ENCODE measurements around the gene TAF5L. TPM values are rescaled to one million over a fixed set of nuclear protein-coding genes. Genes with fewer than 3 reads are reported as not detected.
"Not testable (repeated sequence)": the region's sequence is repeated elsewhere in the genome, so short reads cannot be mapped to it uniquely, and the experiment has no call there.

Gene TAF5L
- total RNA-seq, 1 experiment from 2014 or later: 36.3 TPM

- H3K27ac Mint-ChIP-seq (ENCODE audit: unreplicated experiment): peak overlapping the region; percentile 58
- CTCF ChIA-PET: interaction anchor here (1.0 to 1.2 kb wide), 2 partner anchors 66 to 67 kb away, joined by 3 to 7 read pairs; partner anchors contain the start of gene ABCB10
- peak overlapping the region; percentile 82 for H3K4me3 Mint-ChIP-seq (ENCODE audit: low read depth, unreplicated experiment)
- peak; percentile 73 for DNase-seq
- H3K36me3 Mint-ChIP-seq (ENCODE audit: insufficient read depth, unreplicated experiment): peaks cover 45% of the 10 kb centered on the region
- TF ChIP-seq, protein P1, sequence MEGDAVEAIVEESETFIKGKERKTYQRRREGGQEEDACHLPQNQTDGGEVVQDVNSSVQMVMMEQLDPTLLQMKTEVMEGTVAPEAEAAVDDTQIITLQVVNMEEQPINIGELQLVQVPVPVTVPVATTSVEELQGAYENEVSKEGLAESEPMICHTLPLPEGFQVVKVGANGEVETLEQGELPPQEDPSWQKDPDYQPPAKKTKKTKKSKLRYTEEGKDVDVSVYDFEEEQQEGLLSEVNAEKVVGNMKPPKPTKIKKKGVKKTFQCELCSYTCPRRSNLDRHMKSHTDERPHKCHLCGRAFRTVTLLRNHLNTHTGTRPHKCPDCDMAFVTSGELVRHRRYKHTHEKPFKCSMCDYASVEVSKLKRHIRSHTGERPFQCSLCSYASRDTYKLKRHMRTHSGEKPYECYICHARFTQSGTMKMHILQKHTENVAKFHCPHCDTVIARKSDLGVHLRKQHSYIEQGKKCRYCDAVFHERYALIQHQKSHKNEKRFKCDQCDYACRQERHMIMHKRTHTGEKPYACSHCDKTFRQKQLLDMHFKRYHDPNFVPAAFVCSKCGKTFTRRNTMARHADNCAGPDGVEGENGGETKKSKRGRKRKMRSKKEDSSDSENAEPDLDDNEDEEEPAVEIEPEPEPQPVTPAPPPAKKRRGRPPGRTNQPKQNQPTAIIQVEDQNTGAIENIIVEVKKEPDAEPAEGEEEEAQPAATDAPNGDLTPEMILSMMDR (IDR thresholded peaks at IDR 0.05; ENCODE audit: unreplicated experiment): no peak
- no peaks in the 10 kb centered on the region for H3K27me3 Mint-ChIP-seq (ENCODE audit: unreplicated experiment)
- H3K4me1 Mint-ChIP-seq (ENCODE audit: low read depth, unreplicated experiment): peaks cover 43% of the 10 kb centered on the region
- H3K9me3 Mint-ChIP-seq (ENCODE audit: low read depth, unreplicated experiment): no peaks in the 10 kb centered on the region
- no TSS peak for BruUV-seq (replicated peaks)
- intact Hi-C loops (cut with micrococcal nuclease; ENCODE audit: unreplicated experiment): loop anchor here (5.0 kb wide), 1 partner anchor 68 kb away; the partner anchor contains the start of gene ABCB10
These were observed 629 bp downstream of the TAF5L start for GRCh38 chr1:229625071-229625914.

- H3K36me3 Mint-ChIP-seq (ENCODE audit: insufficient read depth, unreplicated experiment): peaks cover 45% of the 10 kb centered on the region
- DNase-seq: no peak
- H3K27ac Mint-ChIP-seq (ENCODE audit: unreplicated experiment): peak overlapping the region; percentile 58
- intact Hi-C loops (cut with micrococcal nuclease; ENCODE audit: unreplicated experiment): loop anchor here (5.0 kb wide), 1 partner anchor 67 kb away; the partner anchor contains the start of gene ABCB10
- BruUV-seq (replicated peaks): no TSS peak
- TF ChIP-seq, protein P1 (IDR thresholded peaks at IDR 0.05; ENCODE audit: unreplicated experiment): no peak
- CTCF ChIA-PET: interaction anchor here (1.0 kb wide), 1 partner anchor 66 kb away, joined by 7 read pairs; the partner anchor contains the start of gene ABCB10
- peaks cover 50% of the 10 kb centered on the region for H3K4me1 Mint-ChIP-seq (ENCODE audit: low read depth, unreplicated experiment)
- H3K27me3 Mint-ChIP-seq (ENCODE audit: unreplicated experiment): no peaks in the 10 kb centered on the region
- peak overlapping the region; percentile 82 for H3K4me3 Mint-ChIP-seq (ENCODE audit: low read depth, unreplicated experiment)
- H3K9me3 Mint-ChIP-seq (ENCODE audit: low read depth, unreplicated experiment): no peaks in the 10 kb centered on the region
These were observed 1.3 kb downstream of the TAF5L start for GRCh38 chr1:229624521-229625070.

- DNase-seq: no peak
- Mint-ChIP-seq H3K27ac (ENCODE audit: unreplicated experiment) (no peak overlapping the region), H3K9me3 (ENCODE audit: low read depth, unreplicated experiment) (no peaks in the 10 kb centered on the region), H3K4me3 (ENCODE audit: low read depth, unreplicated experiment) (peak overlapping the region; percentile 82), H3K36me3 (ENCODE audit: insufficient read depth, unreplicated experiment) (peaks cover 44% of the 10 kb centered on the region), H3K27me3 (ENCODE audit: unreplicated experiment) (no peaks in the 10 kb centered on the region), H3K4me1 (ENCODE audit: low read depth, unreplicated experiment) (peaks cover 49% of the 10 kb centered on the region)
- intact Hi-C loops (cut with micrococcal nuclease; ENCODE audit: unreplicated experiment): no loop called here
- CTCF ChIA-PET: no interaction called here
- no TSS peak for BruUV-seq (replicated peaks)
- TF ChIP-seq, protein P1 (IDR thresholded peaks at IDR 0.05; ENCODE audit: unreplicated experiment): no peak
These were observed 2.1 kb downstream of the TAF5L start for GRCh38 chr1:229623838-229624237.

- no peak overlapping the region for H3K4me3 Mint-ChIP-seq (ENCODE audit: low read depth, unreplicated experiment)
- intact Hi-C loops (cut with micrococcal nuclease; ENCODE audit: unreplicated experiment): no loop called here
- peaks cover 43% of the 10 kb centered on the region for H3K4me1 Mint-ChIP-seq (ENCODE audit: low read depth, unreplicated experiment)
- H3K27me3 Mint-ChIP-seq (ENCODE audit: unreplicated experiment): no peaks in the 10 kb centered on the region
- TF ChIP-seq, protein P1 (IDR thresholded peaks at IDR 0.05; ENCODE audit: unreplicated experiment): no peak
- no peaks in the 10 kb centered on the region for H3K9me3 Mint-ChIP-seq (ENCODE audit: low read depth, unreplicated experiment)
- DNase-seq: no peak
- H3K36me3 Mint-ChIP-seq (ENCODE audit: insufficient read depth, unreplicated experiment): peaks cover 39% of the 10 kb centered on the region
- no peak overlapping the region for H3K27ac Mint-ChIP-seq (ENCODE audit: unreplicated experiment)
- no TSS peak for BruUV-seq (replicated peaks)
- CTCF ChIA-PET: no interaction called here
These were observed 2.7 kb downstream of the TAF5L start for GRCh38 chr1:229623225-229623624.

GRCh38 chr1:229622641-229623120, 3.2 kb downstream of the TAF5L start:
- DNase-seq; CTCF ChIA-PET; BruUV-seq (replicated peaks); H3K27ac Mint-ChIP-seq (ENCODE audit: unreplicated experiment); H3K4me3 Mint-ChIP-seq (ENCODE audit: low read depth, unreplicated experiment); intact Hi-C loops (cut with micrococcal nuclease; ENCODE audit: unreplicated experiment); H3K9me3 Mint-ChIP-seq (ENCODE audit: low read depth, unreplicated experiment); H3K27me3 Mint-ChIP-seq (ENCODE audit: unreplicated experiment): not testable (repeated sequence)
- Mint-ChIP-seq H3K36me3 (ENCODE audit: insufficient read depth, unreplicated experiment) (peaks cover 39% of the 10 kb centered on the region), H3K4me1 (ENCODE audit: low read depth, unreplicated experiment) (peaks cover 45% of the 10 kb centered on the region)

Measured in Calu3 (cell line).